ENCODE data around the gene DNLZ.

DNLZ gene

DNA sequence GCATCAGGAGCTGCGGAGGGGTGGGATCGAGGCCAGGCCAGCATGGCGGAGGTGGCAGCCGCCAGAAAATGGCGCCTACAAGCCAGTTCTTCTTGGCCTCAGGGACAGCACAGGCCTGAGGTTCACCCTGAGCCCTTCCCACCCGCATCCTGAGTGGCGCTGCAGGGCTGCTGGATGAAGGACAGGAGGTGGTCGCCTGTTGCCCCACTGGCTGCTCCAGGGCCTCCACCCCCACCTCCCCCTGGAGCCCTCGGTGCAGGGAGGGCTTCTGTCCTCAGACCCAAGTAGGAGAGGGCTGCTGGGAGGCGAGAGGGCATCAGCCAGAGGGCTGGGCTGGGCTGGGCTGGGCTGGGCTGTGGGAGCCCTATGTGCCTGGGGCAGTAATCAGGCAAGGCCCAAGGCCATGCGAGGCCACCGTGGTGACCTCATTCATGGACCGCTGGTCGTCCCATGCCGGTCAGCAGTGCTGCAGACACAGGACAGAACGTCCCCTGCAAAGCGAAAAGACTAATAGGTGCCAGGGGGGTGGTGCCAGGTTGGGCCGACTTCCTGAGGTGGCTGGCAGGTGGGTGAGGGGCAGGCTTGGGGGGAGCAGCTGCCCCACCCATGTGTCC is 22.4 kb downstream of the DNLZ start:
- Histone ChIP-seq H3K27me3 (ENCODE audit: control insufficient read depth, insufficient read depth, low read length) (no peaks in the 10 kb centered on the region), H3K4me1 (ENCODE audit: control insufficient read depth, insufficient read depth, low read length) (peaks cover 18% of the 10 kb centered on the region), H3K4me3 (ENCODE audit: low read depth, low read length) (no peak overlapping the region), H3K36me3 (ENCODE audit: control insufficient read depth, insufficient read depth, low read length) (peaks cover 10% of the 10 kb centered on the region; the same call in 1 of the 2 replicates), H3K27ac (ENCODE audit: low read depth, low read length) (no peak overlapping the region), H3K9ac (ENCODE audit: low read length) (no peak overlapping the region), H3K9me3 (ENCODE audit: control insufficient read depth, insufficient read depth, low read depth, low read length) (no peaks in the 10 kb centered on the region)

GRCh38 chr9:136340356-136341041 is 23.0 kb downstream of the DNLZ start:
- Histone ChIP-seq H3K36me3 (ENCODE audit: control insufficient read depth, insufficient read depth, low read length) (peaks cover 10% of the 10 kb centered on the region; the same call in 1 of the 2 replicates), H3K27ac (ENCODE audit: low read depth, low read length) (no peak overlapping the region), H3K4me1 (ENCODE audit: control insufficient read depth, insufficient read depth, low read length) (peaks cover 11% of the 10 kb centered on the region), H3K9ac (ENCODE audit: low read length) (no peak overlapping the region), H3K27me3 (ENCODE audit: control insufficient read depth, insufficient read depth, low read length) (no peaks in the 10 kb centered on the region), H3K4me3 (ENCODE audit: low read depth, low read length) (no peak overlapping the region), H3K9me3 (ENCODE audit: control insufficient read depth, insufficient read depth, low read depth, low read length) (no peaks in the 10 kb centered on the region)

- no peaks in the 10 kb centered on the region for H3K9me3 ChIP-seq (ENCODE audit: control insufficient read depth, insufficient read depth, low read depth, low read length)
- no peak overlapping the region for H3K27ac ChIP-seq (ENCODE audit: low read depth, low read length)
- H3K4me1 ChIP-seq (ENCODE audit: control insufficient read depth, insufficient read depth, low read length), result peaks cover 7% of the 10 kb centered on the region
- H3K4me3 ChIP-seq (ENCODE audit: low read depth, low read length), result no peak overlapping the region
- H3K36me3 ChIP-seq (ENCODE audit: control insufficient read depth, insufficient read depth, low read length), result peaks cover 10% of the 10 kb centered on the region; the same call in 1 of the 2 replicates
- H3K27me3 ChIP-seq (ENCODE audit: control insufficient read depth, insufficient read depth, low read length), result no peaks in the 10 kb centered on the region
- no peak overlapping the region for H3K9ac ChIP-seq (ENCODE audit: low read length)
Measured at GRCh38 chr9:136339958-136340310, 23.6 kb downstream of the DNLZ start.

DNA sequence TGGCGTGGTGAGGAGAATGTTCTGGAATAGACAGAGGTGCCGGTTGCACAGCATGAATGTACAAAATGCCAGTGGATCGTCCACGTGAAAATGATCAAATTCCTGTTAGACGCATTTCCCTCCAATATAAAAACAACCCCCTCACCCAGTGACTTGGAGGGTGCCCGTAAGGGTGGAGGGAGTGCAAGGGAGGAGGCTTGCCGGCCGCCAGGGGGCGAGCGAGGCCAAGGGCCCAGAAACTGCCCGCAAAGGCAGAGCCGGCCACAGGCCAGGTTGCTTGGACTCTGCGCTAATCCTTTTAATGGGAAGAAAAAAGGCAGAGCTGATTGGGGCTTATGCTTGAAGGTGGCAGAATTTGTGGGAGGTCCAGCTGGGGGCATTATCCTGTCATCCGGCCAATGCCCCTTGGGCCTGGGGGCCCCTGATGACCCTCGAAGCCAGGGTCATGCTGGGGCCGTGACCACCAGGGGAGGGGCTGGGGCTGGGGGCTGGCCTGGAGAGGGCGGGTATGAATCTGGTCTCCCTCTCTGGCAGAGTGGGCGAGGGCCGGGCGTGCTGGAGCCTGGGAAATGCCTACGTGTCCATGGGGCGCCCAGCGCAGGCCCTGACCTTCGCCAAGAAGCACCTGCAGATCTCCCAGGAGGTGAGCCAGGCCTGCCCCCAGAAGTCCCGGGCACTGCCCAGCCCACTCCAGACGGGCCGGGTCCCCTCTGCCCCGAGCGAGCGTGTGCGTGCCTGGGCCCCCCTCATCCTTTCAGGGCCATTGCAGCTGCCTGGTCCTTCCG is 24.2 kb downstream of the DNLZ start:
- Histone ChIP-seq H3K9ac (ENCODE audit: low read length) (no peak overlapping the region), H3K27ac (ENCODE audit: low read depth, low read length) (no peak overlapping the region), H3K9me3 (ENCODE audit: control insufficient read depth, insufficient read depth, low read depth, low read length) (no peaks in the 10 kb centered on the region), H3K4me1 (ENCODE audit: control insufficient read depth, insufficient read depth, low read length) (peaks cover 7% of the 10 kb centered on the region), H3K36me3 (ENCODE audit: control insufficient read depth, insufficient read depth, low read length) (peaks cover 10% of the 10 kb centered on the region; the same call in 1 of the 2 replicates), H3K27me3 (ENCODE audit: control insufficient read depth, insufficient read depth, low read length) (no peaks in the 10 kb centered on the region), H3K4me3 (ENCODE audit: low read depth, low read length) (no peak overlapping the region)

- Histone ChIP-seq H3K9ac (ENCODE audit: low read length) (no peak overlapping the region), H3K9me3 (ENCODE audit: control insufficient read depth, insufficient read depth, low read depth, low read length) (no peaks in the 10 kb centered on the region), H3K27ac (ENCODE audit: low read depth, low read length) (no peak overlapping the region), H3K27me3 (ENCODE audit: control insufficient read depth, insufficient read depth, low read length) (no peaks in the 10 kb centered on the region), H3K4me3 (ENCODE audit: low read depth, low read length) (no peak overlapping the region), H3K4me1 (ENCODE audit: control insufficient read depth, insufficient read depth, low read length) (peaks cover 7% of the 10 kb centered on the region), H3K36me3 (ENCODE audit: control insufficient read depth, insufficient read depth, low read length) (peaks cover 10% of the 10 kb centered on the region; the same call in 1 of the 2 replicates)
Measured at GRCh38 chr9:136338511-136338910, 25.0 kb downstream of the DNLZ start.

GRCh38 chr9:136337416-136338395 is 25.8 kb downstream of the DNLZ start:
- Histone ChIP-seq H3K27ac (ENCODE audit: low read depth, low read length) (no peak overlapping the region), H3K27me3 (ENCODE audit: control insufficient read depth, insufficient read depth, low read length) (no peaks in the 10 kb centered on the region), H3K9me3 (ENCODE audit: control insufficient read depth, insufficient read depth, low read depth, low read length) (no peaks in the 10 kb centered on the region), H3K4me1 (ENCODE audit: control insufficient read depth, insufficient read depth, low read length) (no peaks in the 10 kb centered on the region), H3K4me3 (ENCODE audit: low read depth, low read length) (no peak overlapping the region), H3K9ac (ENCODE audit: low read length) (no peak overlapping the region), H3K36me3 (ENCODE audit: control insufficient read depth, insufficient read depth, low read length) (peaks cover 10% of the 10 kb centered on the region; the same call in 1 of the 2 replicates)

GRCh38 chr9:136336881-136337280 is 26.7 kb downstream of the DNLZ start:
- H3K4me3 ChIP-seq (ENCODE audit: low read depth, low read length), result no peak overlapping the region
- H3K27me3 ChIP-seq (ENCODE audit: control insufficient read depth, insufficient read depth, low read length), result no peaks in the 10 kb centered on the region
- H3K27ac ChIP-seq (ENCODE audit: low read depth, low read length), result no peak overlapping the region
- no peaks in the 10 kb centered on the region for H3K9me3 ChIP-seq (ENCODE audit: control insufficient read depth, insufficient read depth, low read depth, low read length)
- no peaks in the 10 kb centered on the region for H3K4me1 ChIP-seq (ENCODE audit: control insufficient read depth, insufficient read depth, low read length)
- peaks cover 10% of the 10 kb centered on the region; the same call in 1 of the 2 replicates for H3K36me3 ChIP-seq (ENCODE audit: control insufficient read depth, insufficient read depth, low read length)
- H3K9ac ChIP-seq (ENCODE audit: low read length), result no peak overlapping the region

GRCh38 chr9:136336156-136336870 is 27.2 kb downstream of the DNLZ start:
- peaks cover 10% of the 10 kb centered on the region; the same call in 1 of the 2 replicates for H3K36me3 ChIP-seq (ENCODE audit: control insufficient read depth, insufficient read depth, low read length)

GRCh38 chr9:136335296-136336155 is 28.0 kb downstream of the DNLZ start:
- Histone ChIP-seq H3K9ac (ENCODE audit: low read length) (no peak overlapping the region), H3K27me3 (ENCODE audit: control insufficient read depth, insufficient read depth, low read length) (no peaks in the 10 kb centered on the region), H3K36me3 (ENCODE audit: control insufficient read depth, insufficient read depth, low read length) (peaks cover 10% of the 10 kb centered on the region; the same call in 1 of the 2 replicates), H3K4me1 (ENCODE audit: control insufficient read depth, insufficient read depth, low read length) (no peaks in the 10 kb centered on the region), H3K27ac (ENCODE audit: low read depth, low read length) (no peak overlapping the region), H3K9me3 (ENCODE audit: control insufficient read depth, insufficient read depth, low read depth, low read length) (no peaks in the 10 kb centered on the region), H3K4me3 (ENCODE audit: low read depth, low read length) (no peak overlapping the region)

More at GRCh38 chr9:136336156-136336870, 27.2 kb downstream of the DNLZ start:
- Histone ChIP-seq H3K4me3 (ENCODE audit: low read depth, low read length) (no peak overlapping the region), H3K27me3 (ENCODE audit: control insufficient read depth, insufficient read depth, low read length) (no peaks in the 10 kb centered on the region), H3K4me1 (ENCODE audit: control insufficient read depth, insufficient read depth, low read length) (no peaks in the 10 kb centered on the region), H3K27ac (ENCODE audit: low read depth, low read length) (no peak overlapping the region), H3K9me3 (ENCODE audit: control insufficient read depth, insufficient read depth, low read depth, low read length) (no peaks in the 10 kb centered on the region), H3K9ac (ENCODE audit: low read length) (no peak overlapping the region)

All from HUES6 (cell line).